Prostate gland (tissue), 2 donors: ENCODE measurements around the gene DIAPH2. TPM values are rescaled to one million over a fixed set of nuclear protein-coding genes. Genes with fewer than 3 reads are reported as not detected.

Experiments used
- DNase-seq: peaks from one replicate; pipeline ENCODE4 v3.0.0-alpha.2; 2019; ENCODE audit warnings: low spot score
- H3K27ac ChIP-seq, 2 donors: fragments of 200-600 bp; sonication (generic); 2 replicates each; pipeline ENCODE4 v1.5.1; 2017 to 2019
- H3K27me3 ChIP-seq: fragments of 200-600 bp; sonication (generic); replicated peaks from 2 replicates; pipeline ENCODE4 v1.5.1; 2019; ENCODE audit not compliant: insufficient read depth
- H3K36me3 ChIP-seq, 2 donors: fragments of 200-600 bp; sonication (generic); 1 replicate in 1 of 2; 2 replicates in 1 of 2; pipeline versions ENCODE4 v1.5.1 to v1.8.1; 2017 to 2019
- H3K4me1 ChIP-seq: fragments of 200-600 bp; sonication (generic); replicated peaks from 2 replicates; pipeline ENCODE4 v1.5.1; 2019
- H3K4me3 ChIP-seq, 2 donors: fragments of 200-600 bp; sonication (generic); 2 replicates each; pipeline ENCODE4 v1.5.1; 2017 to 2019
- H3K9me3 ChIP-seq: fragments of 200-600 bp; sonication (generic); 2 replicates; pipeline ENCODE4 v1.5.1; 2017
- CTCF ChIP-seq, 4 experiments: fragments of 200-600 bp in 2 of 4; fragments of 450-650 bp in 2 of 4; sonication (generic) in 2 of 4; IDR thresholded peaks; 1 replicate in 3 of 4; 2 replicates in 1 of 4; pipeline ENCODE4 v1.5.1; 2016 to 2019; ENCODE audit warnings: antibody characterized with exemption in 4 of 4, mild to moderate bottlenecking in 2 of 4, moderate library complexity in 2 of 4
- POLR2A ChIP-seq: fragments of 450-650 bp; IDR thresholded peaks from one replicate; pipeline ENCODE4 v1.6.1; 2016; ENCODE audit warnings: antibody characterized with exemption, mild to moderate bottlenecking
- POLR2AphosphoS5 ChIP-seq: sonication (generic); formaldehyde crosslinking; IDR thresholded peaks from one replicate; pipeline ENCODE4 v1.6.1; 2017; ENCODE audit warnings: antibody characterized with exemption
- WGBS: methylation state at CpG from one replicate; pipeline ENCODE4 v1.1.5; 2018; 5-methylcytosine and 5-hydroxymethylcytosine counted together
- intact Hi-C: fragments of 100-400 bp; cut with DNase I; formaldehyde crosslinking; loops from one replicate; pipeline ENCODE4 v1.14.2; 2022
- total RNA-seq, 2 donors: library from RNA; depleted of rRNA; stranded (reverse); fragments of >200 nt; gene quantifications; one replicate each; pipeline ENCODE4 v1.1.0, GENCODE V29; 2016

DIAPH2 gene
- total RNA-seq, 2 donors from 2014 or later: 8.1 to 44.8 TPM

GRCh38 chrX:96776966-96777365, 92.3 kb downstream of the DIAPH2 start:
- WGBS: 85% methylated on average over 1 of the region's 1 CpG
- TF ChIP-seq CTCF (IDR thresholded peaks at IDR 0.05) (no peak), POLR2A (no peak)
- no peak for DNase-seq
- Histone ChIP-seq H3K9me3 (no peaks in the 10 kb centered on the region), H3K27ac (no peak overlapping the region), H3K4me1 (no peaks in the 10 kb centered on the region), H3K4me3 (no peak overlapping the region), H3K27me3 (no peaks in the 10 kb centered on the region), H3K36me3 (no peaks in the 10 kb centered on the region)
- intact Hi-C loops: no loop called here

GRCh38 chrX:96791559-96791958, 106.9 kb downstream of the DIAPH2 start:
- no peak for DNase-seq
- no peaks in the 10 kb centered on the region for H3K4me1 ChIP-seq
- WGBS: 46% methylated on average over 4 of the region's 4 CpGs
- H3K27me3 ChIP-seq: no peaks in the 10 kb centered on the region
- TF ChIP-seq CTCF (IDR thresholded peaks at IDR 0.05): no peak
- no peak for TF ChIP-seq POLR2AphosphoS5
- no peak for TF ChIP-seq POLR2A
- H3K36me3 ChIP-seq: no peaks in the 10 kb centered on the region
- H3K27ac ChIP-seq: no peak overlapping the region
- intact Hi-C loops: no loop called here
- no peaks in the 10 kb centered on the region for H3K9me3 ChIP-seq
- H3K4me3 ChIP-seq: no peak overlapping the region

- intact Hi-C loops: no loop called here
- Histone ChIP-seq H3K27ac (no peak overlapping the region), H3K4me3 (no peak overlapping the region), H3K36me3 (no peaks in the 10 kb centered on the region), H3K9me3 (no peaks in the 10 kb centered on the region), H3K27me3 (no peaks in the 10 kb centered on the region), H3K4me1 (no peaks in the 10 kb centered on the region)
- no peak for DNase-seq
- TF ChIP-seq POLR2AphosphoS5: no peak
- no peak for TF ChIP-seq POLR2A
- TF ChIP-seq CTCF (IDR thresholded peaks at IDR 0.05): no peak
- WGBS: 52% methylated on average over 2 of the region's 2 CpGs
Measured at GRCh38 chrX:96792047-96792446, 107.4 kb downstream of the DIAPH2 start.

GRCh38 chrX:96798982-96799381, 114.3 kb downstream of the DIAPH2 start:
- H3K4me3 ChIP-seq: no peak overlapping the region
- intact Hi-C loops: no loop called here
- DNase-seq: no peak
- no peaks in the 10 kb centered on the region for H3K9me3 ChIP-seq
- WGBS: 82% methylated on average over 1 of the region's 1 CpG
- no peaks in the 10 kb centered on the region for H3K4me1 ChIP-seq
- TF ChIP-seq CTCF (IDR thresholded peaks at IDR 0.05) (no peak), POLR2AphosphoS5 (no peak), POLR2A (no peak)
- no peak overlapping the region for H3K27ac ChIP-seq
- no peaks in the 10 kb centered on the region for H3K36me3 ChIP-seq
- no peaks in the 10 kb centered on the region for H3K27me3 ChIP-seq

GRCh38 chrX:96807318-96807717, 122.7 kb downstream of the DIAPH2 start:
- 96% methylated on average over 4 of the region's 4 CpGs for WGBS

More at GRCh38 chrX:96807318-96807717, 122.7 kb downstream of the DIAPH2 start:
- intact Hi-C loops: no loop called here
- H3K9me3 ChIP-seq: no peaks in the 10 kb centered on the region
- H3K4me3 ChIP-seq: no peak overlapping the region
- H3K4me1 ChIP-seq: no peaks in the 10 kb centered on the region
- H3K27me3 ChIP-seq: no peaks in the 10 kb centered on the region
- H3K36me3 ChIP-seq: no peaks in the 10 kb centered on the region
- TF ChIP-seq POLR2A: no peak
- no peak overlapping the region for H3K27ac ChIP-seq
- no peak for DNase-seq
